Adrenal gland (tissue), 5 donors: Measurements from ENCODE around the gene SUN1.

ENCODE experiments used
- CTCF ChIP-seq, 6 experiments: fragments of 450-650 bp in 4 of 6; fragments of 200-600 bp in 2 of 6; sonication (generic) in 1 of 6; IDR thresholded peaks; 1 replicate in 5 of 6; 2 replicates in 1 of 6; pipeline versions ENCODE4 v1.5.1 to v1.8.0; 2016 to 2021; ENCODE audit warnings: antibody characterized with exemption in 6 of 6, mild to moderate bottlenecking in 2 of 6, moderate library complexity in 1 of 6
- POLR2A ChIP-seq, 2 donors: fragments of 450-650 bp; IDR thresholded peaks; one replicate each; pipeline ENCODE4 v1.6.1; 2017; ENCODE audit warnings: antibody characterized with exemption in 2 of 2, mild to moderate bottlenecking in 2 of 2, moderate library complexity in 1 of 2
- donor health status: DM: no; HTN: no; CAD: no.

- TF ChIP-seq CTCF (IDR thresholded peaks at IDR 0.05) = no peak
- no peak for TF ChIP-seq POLR2A (IDR thresholded peaks at IDR 0.05)
Observed at GRCh38 chr7:841943-842342, 9.7 kb downstream of the SUN1 start.
